Cardiac muscle cell (in vitro differentiated cells and primary cell): ENCODE measurements around the gene DCLK1. TPM values are rescaled to one million over a fixed set of nuclear protein-coding genes. Genes with fewer than 3 reads are reported as not detected.

ENCODE experiments used
- DNase-seq, 2 donors: peaks; one replicate each; pipeline versions ENCODE4 v3.0.0 to v3.0.0-alpha.2; 2010 to 2017; ENCODE audit warnings: low read depth in 1 of 2, low spot score in 1 of 2
- H3K27ac ChIP-seq: fragments of 200-600 bp; sonication (generic); 2 replicates; pipeline ENCODE4 v1.5.1; 2016
- H3K27me3 ChIP-seq: fragments of 200-600 bp; sonication (generic); 2 replicates; pipeline ENCODE4 v1.6.0; 2016; ENCODE audit warnings: control low read depth
- H3K36me3 ChIP-seq: fragments of 200-600 bp; sonication (generic); 2 replicates; pipeline ENCODE4 v1.5.1; 2016; ENCODE audit warnings: control low read depth
- H3K4me1 ChIP-seq: fragments of 200-600 bp; sonication (generic); 2 replicates; pipeline ENCODE4 v1.8.1; 2017; ENCODE audit warnings: low read depth, mild to moderate bottlenecking, mixed run types
- H3K4me3 ChIP-seq: fragments of 200-600 bp; sonication (generic); 2 replicates; pipeline ENCODE4 v1.5.1; 2016; ENCODE audit warnings: mild to moderate bottlenecking
- H3K9me3 ChIP-seq: fragments of 200-600 bp; sonication (generic); 2 replicates; pipeline ENCODE4 v1.5.1; 2017; ENCODE audit warnings: low read depth, mild to moderate bottlenecking, control low read depth
- polyA plus RNA-seq: library from polyadenylated mRNA; unstranded; fragments of >200 nt; fragmentation: Nextera tagmentation; extraction: Ambion mirVana; gene quantifications from 2 replicates; pipeline ENCODE4 v1.2.1, GENCODE V29; 2016
- total RNA-seq: library from RNA; depleted of rRNA; stranded (reverse); fragments of >200 nt; gene quantifications from 2 replicates; pipeline ENCODE4 v1.2.3, GENCODE V29; 2016
- TF ChIP-seq, protein P1 (sequence below): IDR thresholded peaks from 2 replicates; pipeline ENCODE4 v1.5.1; 2012; ENCODE audit warnings: low read depth, mild to moderate bottlenecking, low read length

DCLK1 gene
- total and polyA plus RNA-seq, 2 experiments from 2014 or later = 0.09 TPM; not detected in 1

- Histone ChIP-seq H3K4me1 (no peaks in the 10 kb centered on the region), H3K36me3 (no peaks in the 10 kb centered on the region), H3K9me3 (no peaks in the 10 kb centered on the region), H3K4me3 (no peak overlapping the region), H3K27me3 (no peaks in the 10 kb centered on the region), H3K27ac (no peak overlapping the region)
- TF ChIP-seq, protein P1, sequence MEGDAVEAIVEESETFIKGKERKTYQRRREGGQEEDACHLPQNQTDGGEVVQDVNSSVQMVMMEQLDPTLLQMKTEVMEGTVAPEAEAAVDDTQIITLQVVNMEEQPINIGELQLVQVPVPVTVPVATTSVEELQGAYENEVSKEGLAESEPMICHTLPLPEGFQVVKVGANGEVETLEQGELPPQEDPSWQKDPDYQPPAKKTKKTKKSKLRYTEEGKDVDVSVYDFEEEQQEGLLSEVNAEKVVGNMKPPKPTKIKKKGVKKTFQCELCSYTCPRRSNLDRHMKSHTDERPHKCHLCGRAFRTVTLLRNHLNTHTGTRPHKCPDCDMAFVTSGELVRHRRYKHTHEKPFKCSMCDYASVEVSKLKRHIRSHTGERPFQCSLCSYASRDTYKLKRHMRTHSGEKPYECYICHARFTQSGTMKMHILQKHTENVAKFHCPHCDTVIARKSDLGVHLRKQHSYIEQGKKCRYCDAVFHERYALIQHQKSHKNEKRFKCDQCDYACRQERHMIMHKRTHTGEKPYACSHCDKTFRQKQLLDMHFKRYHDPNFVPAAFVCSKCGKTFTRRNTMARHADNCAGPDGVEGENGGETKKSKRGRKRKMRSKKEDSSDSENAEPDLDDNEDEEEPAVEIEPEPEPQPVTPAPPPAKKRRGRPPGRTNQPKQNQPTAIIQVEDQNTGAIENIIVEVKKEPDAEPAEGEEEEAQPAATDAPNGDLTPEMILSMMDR = no peak
- no peak for DNase-seq
Measured at GRCh38 chr13:35912841-35913240, 218.3 kb downstream of the DCLK1 start.

- Histone ChIP-seq H3K4me3 (no peak overlapping the region), H3K27me3 (no peaks in the 10 kb centered on the region), H3K9me3 (no peaks in the 10 kb centered on the region), H3K27ac (no peak overlapping the region), H3K36me3 (no peaks in the 10 kb centered on the region), H3K4me1 (no peaks in the 10 kb centered on the region)
- no peak for DNase-seq
- TF ChIP-seq, protein P1 = no peak
Measured at GRCh38 chr13:35909837-35910540, 221.2 kb downstream of the DCLK1 start.

DNA sequence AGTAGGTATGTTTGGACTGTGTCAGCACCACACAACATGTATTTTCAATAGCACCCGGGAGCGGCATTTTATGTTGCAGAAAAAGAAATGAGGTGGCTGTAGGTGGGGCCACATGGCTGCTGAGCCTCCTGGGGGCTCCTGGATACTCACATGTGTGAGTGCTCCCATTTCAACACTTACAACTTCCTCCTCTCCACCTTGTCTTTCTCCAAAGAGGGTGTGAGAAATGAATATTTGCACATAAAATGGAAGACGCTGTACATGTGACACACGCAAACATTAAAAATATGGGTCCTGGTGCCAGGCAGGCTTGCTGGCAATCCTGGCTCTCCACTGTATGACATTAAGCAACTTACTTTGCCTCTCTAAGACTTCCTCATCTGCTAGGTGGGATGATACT lies 222.1 kb downstream of the DCLK1 start:
- Histone ChIP-seq H3K4me3 (no peak overlapping the region), H3K9me3 (no peaks in the 10 kb centered on the region), H3K27me3 (no peaks in the 10 kb centered on the region), H3K27ac (no peak overlapping the region), H3K4me1 (no peaks in the 10 kb centered on the region), H3K36me3 (no peaks in the 10 kb centered on the region)
- DNase-seq = no peak
- TF ChIP-seq, protein P1 = no peak

DNA sequence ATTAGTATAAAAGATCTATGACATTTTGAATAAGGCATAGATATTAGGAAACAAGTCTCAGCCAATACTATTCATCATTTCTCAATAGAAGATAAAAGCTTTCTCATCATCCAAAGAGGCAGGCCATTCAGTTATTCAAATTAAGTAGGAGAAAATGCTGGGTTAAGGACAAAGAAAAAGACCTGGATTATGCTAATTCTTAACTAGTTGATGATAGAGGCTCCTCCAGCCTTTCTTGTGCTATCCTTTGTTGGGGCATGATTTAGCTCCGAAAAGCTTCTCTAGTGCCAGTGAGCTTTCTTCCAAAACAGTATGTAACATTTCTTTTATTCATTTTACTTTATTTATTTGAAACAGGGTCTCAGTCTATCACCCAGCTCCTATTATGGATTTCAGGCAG lies 223.0 kb downstream of the DCLK1 start:
- Histone ChIP-seq H3K27ac (no peak overlapping the region), H3K4me1 (no peaks in the 10 kb centered on the region), H3K36me3 (no peaks in the 10 kb centered on the region), H3K4me3 (no peak overlapping the region), H3K27me3 (no peaks in the 10 kb centered on the region), H3K9me3 (no peaks in the 10 kb centered on the region)
- TF ChIP-seq, protein P1 = no peak
- DNase-seq = no peak

- TF ChIP-seq, protein P1 = no peak
Measured at GRCh38 chr13:35906636-35907035, 224.5 kb downstream of the DCLK1 start.

DNA sequence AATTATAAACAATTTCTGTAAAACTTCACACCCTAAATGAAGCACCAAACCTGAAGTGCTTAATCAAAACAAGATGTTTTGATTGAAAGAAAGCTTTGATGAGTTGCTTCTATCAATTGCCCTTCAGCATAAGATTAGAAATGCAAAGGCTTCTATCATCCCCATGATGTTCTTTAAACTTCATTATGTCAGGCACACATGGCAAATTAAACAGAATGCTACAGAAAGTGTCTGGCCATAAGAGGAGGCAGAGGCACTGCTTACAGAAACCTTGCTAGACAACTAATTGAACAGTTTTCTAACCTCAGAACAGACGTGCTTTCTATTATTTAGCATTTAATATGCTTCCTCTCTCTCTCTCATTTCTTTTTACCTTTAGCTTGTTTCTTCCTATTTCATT lies 228.1 kb downstream of the DCLK1 start:
- Histone ChIP-seq H3K27me3 (no peaks in the 10 kb centered on the region), H3K27ac (no peak overlapping the region), H3K9me3 (no peaks in the 10 kb centered on the region), H3K4me3 (no peak overlapping the region), H3K4me1 (no peaks in the 10 kb centered on the region), H3K36me3 (no peaks in the 10 kb centered on the region)
- TF ChIP-seq, protein P1 = no peak
- DNase-seq = no peak

More at GRCh38 chr13:35906636-35907035, 224.5 kb downstream of the DCLK1 start:
- Histone ChIP-seq H3K9me3 (no peaks in the 10 kb centered on the region), H3K27me3 (no peaks in the 10 kb centered on the region), H3K36me3 (no peaks in the 10 kb centered on the region), H3K4me3 (no peak overlapping the region), H3K4me1 (no peaks in the 10 kb centered on the region), H3K27ac (no peak overlapping the region)
- DNase-seq = no peak
